Stromal cell of bone marrow (primary cell): ENCODE results near the gene SNAPIN.
A peak's percentile ranks its signal among the peaks of the same experiment; 100 is the strongest.

Experiments used
- DNase-seq: peaks from one replicate; pipeline ENCODE4 v3.0.0-alpha.2; 2012; ENCODE audit warnings: low read depth

SNAPIN gene

DNA sequence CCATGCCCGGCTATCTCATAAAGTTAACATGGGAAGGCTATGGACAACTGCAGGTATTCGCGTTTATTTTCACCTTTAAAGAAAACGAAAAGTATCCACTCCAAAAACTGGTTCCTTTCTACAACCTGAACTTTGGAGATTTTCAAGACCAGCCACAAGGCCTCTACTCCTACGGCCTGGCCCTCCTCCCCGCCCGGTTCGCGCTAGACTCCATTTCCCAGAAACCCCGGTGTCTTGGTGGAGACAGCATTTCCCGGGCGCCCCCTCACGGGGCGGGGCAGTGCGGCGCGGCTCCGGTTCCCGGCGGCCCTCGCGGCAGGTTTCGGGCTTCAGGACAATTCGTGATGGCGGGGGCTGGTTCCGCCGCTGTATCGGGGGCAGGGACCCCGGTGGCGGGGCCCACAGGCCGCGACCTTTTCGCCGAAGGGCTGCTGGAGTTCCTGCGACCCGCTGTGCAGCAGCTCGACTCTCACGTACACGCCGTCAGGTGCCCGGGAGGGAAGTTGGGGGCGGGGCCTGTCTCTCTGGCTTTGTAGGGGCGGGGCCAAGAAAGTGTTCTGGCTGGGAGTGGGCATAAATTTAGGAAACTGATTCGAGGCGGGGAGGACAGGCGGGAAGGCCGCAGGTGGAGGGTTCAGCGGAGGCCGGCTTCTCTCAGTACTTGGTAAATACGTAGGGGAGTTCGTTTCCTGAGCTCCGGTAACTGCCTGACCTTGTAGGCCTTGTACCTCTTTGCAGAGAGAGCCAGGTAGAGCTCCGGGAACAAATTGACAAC is at the start of gene SNAPIN:
SNAPIN (plus strand) TSS at position 304 of the 775 bp plus-strand sequence; CDS start at position 345, 41 bp downstream.
- DNase-seq, result peak; percentile 88

- DNase-seq, result peak; percentile 67
Observed at GRCh38 chr1:153608742-153609584, 49.5 kb upstream of the SNAPIN start.

GRCh38 chr1:153609585-153609907 is 49.0 kb upstream of the SNAPIN start:
- DNase-seq, result no peak

DNA sequence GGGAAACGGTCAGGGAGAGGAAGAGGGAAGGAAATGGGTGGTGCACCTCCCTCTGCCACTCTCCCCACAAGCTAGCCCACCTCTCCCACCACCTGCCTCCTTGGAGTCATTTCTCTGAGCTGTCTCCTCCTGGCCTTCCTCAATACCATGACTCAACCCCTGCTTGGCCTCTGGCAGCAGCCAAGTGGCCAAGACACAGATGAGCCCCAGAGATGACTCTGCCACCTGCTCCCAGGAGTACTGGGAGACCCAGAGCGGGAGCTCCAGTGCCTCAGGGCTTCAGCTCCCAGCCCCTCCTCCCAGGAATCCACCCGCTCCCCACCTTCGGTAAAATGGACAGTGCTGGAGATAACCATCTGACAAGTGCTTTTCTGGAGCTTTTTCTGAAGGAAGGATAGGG is 48.2 kb upstream of the SNAPIN start:
- DNase-seq, result no peak

DNA sequence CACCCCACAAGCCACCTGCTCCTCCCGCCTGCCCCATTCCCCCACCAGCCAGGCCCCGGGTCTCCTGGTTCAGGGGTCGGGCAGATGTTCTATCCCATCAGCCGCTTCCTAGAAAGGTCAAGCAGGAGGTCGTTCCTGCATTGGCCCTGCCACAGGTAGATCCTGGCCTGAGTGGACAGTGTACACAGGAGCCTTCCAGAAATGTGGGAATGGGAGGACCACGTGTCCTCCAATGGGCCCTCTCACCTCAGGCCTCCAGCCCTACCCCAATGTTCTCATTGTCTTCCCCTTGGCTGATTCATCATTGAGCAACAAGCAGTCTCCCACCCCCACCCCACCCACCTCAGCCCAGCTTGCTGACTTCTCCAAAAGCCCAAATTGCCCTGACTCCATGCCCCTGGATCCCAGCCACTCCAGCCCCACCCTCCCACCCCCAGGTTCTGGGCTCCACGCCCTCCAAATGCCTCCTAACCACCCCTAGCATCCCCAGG is 47.6 kb upstream of the SNAPIN start:
- no peak for DNase-seq

DNA sequence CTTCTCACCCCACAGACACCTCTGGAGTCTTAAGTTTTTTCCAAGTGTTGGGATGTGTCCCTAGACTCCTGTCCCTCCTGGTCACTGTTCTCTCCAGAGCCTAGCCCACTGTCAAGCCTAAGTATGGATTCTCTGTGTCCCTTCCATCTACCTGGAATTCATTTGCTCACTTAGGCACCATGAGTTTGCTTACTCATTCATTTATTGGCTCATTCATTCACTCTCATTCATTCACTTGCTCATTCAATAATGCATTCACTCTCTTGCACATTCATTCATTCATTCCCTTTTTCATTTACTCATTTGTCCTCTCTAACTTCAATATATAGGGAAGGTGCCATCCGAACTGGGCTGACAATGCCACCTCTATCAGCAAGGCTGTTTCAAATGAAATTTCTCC is 47.1 kb upstream of the SNAPIN start:
- DNase-seq, result no peak

GRCh38 chr1:153612111-153612754 is 46.3 kb upstream of the SNAPIN start:
- no peak for DNase-seq

GRCh38 chr1:153612755-153613331 is 45.7 kb upstream of the SNAPIN start, which contains the start of gene S100A16:
Gene S100A16 (minus strand): TSS chr1:153613137. CDS start chr1:153608151, 4,986 bp downstream.
- peak; percentile 62 for DNase-seq

DNA sequence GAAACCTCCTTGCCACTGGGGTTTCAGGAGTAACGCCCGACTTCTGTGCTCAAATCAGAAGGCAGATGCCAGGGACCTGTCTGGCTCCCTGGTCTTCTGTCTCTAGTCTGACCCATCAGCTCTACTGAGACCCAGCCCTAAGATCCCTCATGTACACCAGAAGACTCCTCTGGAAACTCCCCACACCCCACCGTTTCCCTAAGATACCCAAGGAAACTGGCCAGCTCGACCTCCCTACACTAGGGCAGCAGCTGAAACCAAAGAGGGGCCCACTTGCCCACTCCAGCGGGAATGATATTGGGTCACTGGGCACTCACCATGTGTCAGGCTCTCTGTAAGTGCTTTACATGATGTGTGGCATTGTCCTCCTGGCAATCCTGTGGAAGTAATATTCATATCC is 45.1 kb upstream of the SNAPIN start:
- no peak for DNase-seq

DNA sequence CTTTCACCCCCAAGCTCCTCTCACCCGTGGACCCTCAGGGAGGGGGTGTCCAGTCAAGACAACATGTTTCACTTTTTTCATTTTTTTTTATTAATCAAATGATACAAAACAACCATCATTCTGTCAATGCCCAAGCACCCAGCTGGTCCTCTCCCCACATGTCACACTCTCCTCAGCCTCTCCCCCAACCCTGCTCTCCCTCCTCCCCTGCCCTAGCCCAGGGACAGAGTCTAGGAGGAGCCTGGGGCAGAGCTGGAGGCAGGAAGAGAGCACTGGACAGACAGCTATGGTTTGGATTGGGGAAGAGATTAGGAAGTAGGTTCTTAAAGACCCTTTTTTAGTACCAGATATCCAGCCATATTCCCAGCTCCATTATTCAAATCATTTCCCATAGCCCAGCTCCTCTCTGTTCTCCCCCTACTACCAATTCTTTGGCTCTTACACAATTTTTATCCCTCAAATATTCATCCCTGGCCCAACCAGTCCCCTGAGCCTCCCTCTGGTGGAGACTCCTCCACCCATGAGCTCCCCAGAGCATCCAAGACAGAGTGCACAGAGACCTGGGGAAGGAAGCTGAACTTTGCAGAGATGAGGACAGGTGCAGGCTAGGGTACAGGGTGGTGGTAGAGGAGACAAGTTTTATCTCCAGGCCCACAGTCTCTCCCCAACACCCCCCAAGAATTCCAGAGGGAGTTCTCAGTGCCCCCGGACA is 44.2 kb upstream of the SNAPIN start:
- no peak for DNase-seq

- no peak for DNase-seq
Observed at GRCh38 chr1:153614906-153615305, 43.6 kb upstream of the SNAPIN start.

DNA sequence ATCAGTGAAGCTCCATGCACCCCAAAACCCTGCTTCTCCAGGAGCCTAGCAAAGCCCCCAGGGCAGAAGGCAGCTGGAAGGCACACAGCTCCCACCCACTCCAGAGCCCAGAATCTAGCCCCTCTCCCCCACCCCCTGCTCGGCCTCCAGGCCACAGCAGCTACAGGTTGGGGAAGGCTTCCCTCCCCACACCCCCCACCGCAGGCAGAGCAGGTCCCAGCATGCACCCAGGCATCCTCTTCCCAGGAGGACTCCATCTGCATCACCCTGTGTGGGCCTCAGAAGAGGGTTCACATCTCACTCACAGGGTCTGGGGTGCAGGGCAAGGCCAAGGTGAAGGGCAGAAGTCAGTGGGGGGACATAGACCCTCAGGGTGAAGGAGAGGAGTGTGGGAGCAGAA is 43.1 kb upstream of the SNAPIN start:
- DNase-seq, result no peak

DNA sequence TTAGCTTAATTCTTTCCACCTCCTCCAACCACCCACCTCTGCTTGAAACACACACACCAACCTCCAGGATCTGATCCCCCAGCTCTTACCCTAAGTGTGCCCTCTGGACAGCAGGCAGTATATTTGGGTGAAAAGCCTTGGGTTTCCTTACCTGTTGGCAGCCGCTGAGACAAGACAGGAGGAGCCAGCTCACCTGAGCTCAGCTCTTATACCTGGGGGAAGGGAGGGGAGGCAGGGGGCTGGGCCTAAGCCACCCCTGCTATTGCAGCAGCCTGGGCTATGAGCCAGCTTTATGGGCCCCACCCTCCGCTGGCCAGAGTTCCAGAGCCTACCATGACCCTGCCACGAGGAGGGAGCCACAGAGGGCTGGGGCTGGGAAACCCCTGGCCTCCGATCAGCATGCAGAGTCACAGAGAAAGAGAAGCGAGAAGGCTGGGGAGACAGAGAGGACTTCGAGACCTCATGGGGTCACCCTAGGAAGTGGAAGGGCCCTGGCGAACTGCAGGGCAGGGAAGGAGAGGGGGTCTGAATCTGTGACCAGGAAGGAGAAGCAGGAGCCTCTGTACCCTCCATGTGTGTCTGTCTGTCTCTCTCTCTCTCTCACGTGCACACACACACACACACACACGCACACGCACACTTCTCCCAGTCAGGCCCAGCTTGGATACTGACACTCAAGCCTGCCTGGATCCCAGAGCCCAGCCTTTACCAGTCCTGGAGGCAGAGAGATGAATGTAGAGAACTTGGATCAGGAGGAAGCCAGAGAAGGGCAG is 42.2 kb upstream of the SNAPIN start, which contains the start of gene S100A14:
S100A14 (minus strand) TSS at position 182 of the 773 bp plus-strand sequence. CDS start 467 bp downstream, outside the sequence.
- DNase-seq, result no peak

GRCh38 chr1:153616917-153617311 is 41.6 kb upstream of the SNAPIN start:
- no peak for DNase-seq

GRCh38 chr1:153617663-153618062 is 40.8 kb upstream of the SNAPIN start:
- DNase-seq, result no peak

- no peak for DNase-seq
Observed at GRCh38 chr1:153619171-153619570, 39.3 kb upstream of the SNAPIN start.

DNA sequence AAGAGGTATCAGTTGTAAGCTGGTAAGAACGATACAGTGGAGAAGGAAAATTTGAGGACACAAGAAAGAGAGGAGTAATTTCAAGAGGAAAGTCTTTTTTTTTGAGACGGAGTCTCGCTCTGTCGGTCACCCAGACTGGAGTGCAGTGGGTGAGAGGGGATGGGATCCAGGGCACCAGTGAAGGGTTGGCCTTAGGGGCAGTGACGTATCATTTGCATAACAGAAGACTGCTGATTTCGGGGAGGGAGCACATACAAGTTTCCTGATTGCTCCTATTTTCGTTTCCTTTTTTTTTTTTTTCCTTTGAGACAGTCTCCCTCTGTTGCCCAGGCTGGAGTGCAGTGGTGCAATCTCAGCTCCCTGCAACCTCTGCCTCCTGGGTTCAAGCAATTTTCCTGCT is 35.4 kb upstream of the SNAPIN start:
- DNase-seq, result no peak

DNA sequence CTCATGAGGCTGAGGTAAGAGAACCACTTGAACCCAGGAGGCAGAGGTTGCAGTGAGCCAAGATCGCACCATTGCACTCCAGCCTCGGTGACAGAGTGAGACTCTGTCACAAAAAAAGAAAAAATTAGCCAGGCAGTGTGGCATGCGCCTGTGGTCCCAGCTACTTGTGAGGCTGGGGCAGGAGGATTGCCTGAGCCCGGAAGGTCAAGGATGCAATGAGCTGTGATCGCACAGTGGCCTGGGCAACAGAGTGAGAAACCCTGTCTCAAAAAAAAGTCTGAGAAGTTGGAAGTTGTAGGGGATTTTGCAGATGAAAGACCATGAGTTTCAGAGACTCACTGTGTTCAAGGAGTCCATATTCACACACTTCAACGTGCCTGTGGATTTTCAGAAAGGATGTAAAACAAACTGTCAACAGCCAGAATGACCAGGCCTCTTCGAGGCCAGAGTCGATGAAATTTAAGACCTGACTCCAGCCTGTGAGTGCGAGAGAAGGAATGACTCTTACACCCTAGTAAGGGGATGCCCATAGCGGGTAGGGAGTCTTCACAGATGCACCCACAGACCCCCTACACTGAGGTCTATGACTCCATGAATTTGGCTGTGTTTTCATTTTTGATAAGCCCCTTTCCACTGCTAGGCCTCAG is 33.4 kb upstream of the SNAPIN start:
- DNase-seq, result no peak

GRCh38 chr1:153626477-153626903 is 32.0 kb upstream of the SNAPIN start:
- DNase-seq, result no peak
